NK-92 (cell line): ENCODE measurements around the gene KCNAB1.
A peak's percentile ranks its signal among the peaks of the same experiment; 100 is the strongest.

ENCODE experiments used
- DNase-seq: peaks from one replicate; lab custom pipeline; 2025; ENCODE audit not compliant: unreplicated experiment; lab: John Stamatoyannopoulos, UW

The KCNAB1 gene

GRCh38 chr3:156445117-156446090 is 325.0 kb downstream of the KCNAB1 start:
- DNase-seq: no peak

- DNase-seq: peak; percentile 11
Measured at GRCh38 chr3:156448300-156448699, 327.9 kb downstream of the KCNAB1 start.

GRCh38 chr3:156449710-156450574 is 329.6 kb downstream of the KCNAB1 start:
- no peak for DNase-seq

GRCh38 chr3:156455839-156456238 is 335.5 kb downstream of the KCNAB1 start:
- DNase-seq: no peak

- DNase-seq: no peak
Measured at GRCh38 chr3:156456771-156457224, 336.4 kb downstream of the KCNAB1 start.

GRCh38 chr3:156459434-156459833 is 339.1 kb downstream of the KCNAB1 start:
- DNase-seq: no peak

- no peak for DNase-seq
Measured at GRCh38 chr3:156460206-156460611, 339.8 kb downstream of the KCNAB1 start.

GRCh38 chr3:156461889-156462288 is 341.5 kb downstream of the KCNAB1 start:
- no peak for DNase-seq

GRCh38 chr3:156463123-156463522 is 342.7 kb downstream of the KCNAB1 start:
- no peak for DNase-seq

- no peak for DNase-seq
Measured at GRCh38 chr3:156465194-156465593, 344.8 kb downstream of the KCNAB1 start.

GRCh38 chr3:156469456-156469855 is 349.1 kb downstream of the KCNAB1 start:
- DNase-seq: no peak

- no peak for DNase-seq
Measured at GRCh38 chr3:156471431-156471830, 351.1 kb downstream of the KCNAB1 start.

- DNase-seq: no peak
Measured at GRCh38 chr3:156472150-156472549, 351.8 kb downstream of the KCNAB1 start.

- no peak for DNase-seq
Measured at GRCh38 chr3:156472684-156473083, 352.3 kb downstream of the KCNAB1 start.

GRCh38 chr3:156473341-156473740 is 353.0 kb downstream of the KCNAB1 start:
- DNase-seq: no peak

GRCh38 chr3:156474560-156475389 is 354.4 kb downstream of the KCNAB1 start:
- no peak for DNase-seq

- no peak for DNase-seq
Measured at GRCh38 chr3:156477323-156477722, 356.9 kb downstream of the KCNAB1 start.

GRCh38 chr3:156478891-156479290 is 358.5 kb downstream of the KCNAB1 start:
- DNase-seq: no peak

GRCh38 chr3:156479604-156480003 is 359.2 kb downstream of the KCNAB1 start:
- no peak for DNase-seq

GRCh38 chr3:156480949-156481348 is 360.6 kb downstream of the KCNAB1 start:
- DNase-seq: no peak

- no peak for DNase-seq
Measured at GRCh38 chr3:156483002-156483401, 362.6 kb downstream of the KCNAB1 start.
